Nephron progenitor cell (in vitro differentiated cells): Measurements from ENCODE around the gene TBC1D22A.

Experiments used
- DNase-seq: peaks from one replicate; pipeline ENCODE4 v3.0.0; 2021
- H3K27ac Mint-ChIP-seq: 2 replicates; pipeline ENCODE4 v1.8.0; 2021; ENCODE audit warnings: mild to moderate bottlenecking, moderate library complexity, mixed read lengths
- H3K27me3 Mint-ChIP-seq: 2 replicates; pipeline ENCODE4 v1.8.0; 2021; ENCODE audit warnings: mild to moderate bottlenecking, low read depth, mixed read lengths; ENCODE audit not compliant: poor library complexity
- H3K36me3 Mint-ChIP-seq: 2 replicates; pipeline ENCODE4 v1.8.0; 2021; ENCODE audit warnings: low read depth, mixed read lengths
- H3K4me1 Mint-ChIP-seq: 2 replicates; pipeline ENCODE4 v1.8.0; 2021; ENCODE audit warnings: mixed read lengths
- H3K4me3 Mint-ChIP-seq: 2 replicates; pipeline ENCODE4 v1.8.0; 2021; ENCODE audit warnings: mild to moderate bottlenecking, moderate library complexity, mixed read lengths
- H3K9me3 Mint-ChIP-seq: 2 replicates; pipeline ENCODE4 v1.8.0; 2021; ENCODE audit warnings: mild to moderate bottlenecking, moderate library complexity, mixed read lengths
- CTCF ChIP-seq: fragments of 200-600 bp; sonication (generic); IDR thresholded peaks from 2 replicates; pipeline ENCODE4 v1.5.0; 2021; ENCODE audit warnings: antibody characterized with exemption

Gene TBC1D22A

DNA sequence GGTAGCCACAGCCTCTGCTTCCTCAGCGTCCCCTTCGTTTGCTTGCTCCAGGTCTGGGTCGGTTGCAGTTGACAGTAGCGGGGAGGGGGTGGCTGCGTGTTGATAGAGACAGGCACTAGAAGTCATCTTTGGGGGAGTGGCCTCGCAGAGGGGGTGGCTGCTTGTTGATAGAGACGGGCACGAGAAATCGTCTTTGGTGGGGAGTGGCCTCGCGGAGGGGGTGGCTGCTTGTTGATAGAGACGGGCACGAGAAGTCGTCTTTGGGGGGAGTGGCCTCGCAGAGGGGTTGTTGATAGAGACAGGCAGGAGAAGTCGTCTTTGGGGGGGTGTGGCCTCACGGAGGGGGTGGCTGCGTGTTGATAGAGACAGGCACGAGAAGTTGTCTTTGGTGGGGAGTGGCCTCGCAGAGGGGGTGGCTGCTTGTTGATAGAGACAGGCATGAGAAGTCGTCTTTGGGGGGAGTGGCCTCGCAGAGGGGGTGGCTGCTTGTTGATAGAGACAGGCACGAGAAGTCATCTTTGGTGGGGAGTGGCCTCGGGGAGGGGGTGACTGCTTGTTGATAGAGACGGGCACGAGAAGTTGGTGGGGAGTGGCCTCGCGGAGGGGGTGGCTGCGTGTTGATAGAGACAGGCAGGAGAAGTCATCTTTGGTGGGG lies 328.3 kb downstream of the TBC1D22A start:
- peak; percentile 42 for DNase-seq

DNA sequence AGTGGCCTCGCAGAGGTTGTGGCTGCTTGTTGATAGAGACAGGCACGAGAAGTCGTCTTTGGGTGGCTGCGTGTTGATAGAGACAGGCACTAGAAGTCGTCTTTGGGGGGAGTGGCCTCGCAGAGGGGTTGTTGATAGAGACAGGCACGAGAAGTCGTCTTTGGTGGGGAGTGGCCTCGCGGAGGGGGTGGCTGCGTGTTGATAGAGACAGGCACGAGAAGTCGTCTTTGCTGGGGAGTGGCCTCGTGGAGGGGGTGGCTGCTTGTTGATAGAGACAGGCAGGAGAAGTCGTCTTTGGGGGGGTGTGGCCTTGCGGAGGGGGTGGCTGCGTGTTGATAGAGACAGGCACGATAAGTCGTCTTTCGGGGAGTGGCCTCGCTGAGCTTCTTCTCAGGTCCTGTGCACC lies 328.8 kb downstream of the TBC1D22A start:
- Mint-ChIP-seq H3K4me1 (peaks cover 43% of the 10 kb centered on the region), H3K36me3 (peaks cover 26% of the 10 kb centered on the region), H3K4me3 (peak overlapping the region; percentile 85), H3K27me3 (peaks cover 15% of the 10 kb centered on the region), H3K27ac (peak overlapping the region; percentile 45), H3K9me3 (peaks cover 33% of the 10 kb centered on the region)
- DNase-seq, result no peak
- TF ChIP-seq CTCF, result no peak

More for the DNA sequence above, 328.3 kb downstream of the TBC1D22A start:
- Mint-ChIP-seq H3K27ac (peak overlapping the region; percentile 45), H3K4me3 (peak overlapping the region; percentile 85), H3K36me3 (peaks cover 26% of the 10 kb centered on the region), H3K9me3 (peaks cover 30% of the 10 kb centered on the region), H3K27me3 (peaks cover 15% of the 10 kb centered on the region), H3K4me1 (peaks cover 43% of the 10 kb centered on the region)
- no peak for TF ChIP-seq CTCF

- peaks cover 15% of the 10 kb centered on the region for H3K27me3 Mint-ChIP-seq
- H3K27ac Mint-ChIP-seq, result no peak overlapping the region
- H3K4me3 Mint-ChIP-seq, result peak overlapping the region; percentile 85
- no peak for DNase-seq
- peaks cover 43% of the 10 kb centered on the region for H3K4me1 Mint-ChIP-seq
- TF ChIP-seq CTCF, result no peak
- peaks cover 29% of the 10 kb centered on the region for H3K36me3 Mint-ChIP-seq
- H3K9me3 Mint-ChIP-seq, result peaks cover 37% of the 10 kb centered on the region
Measured at GRCh38 chr22:47091921-47092700, 329.7 kb downstream of the TBC1D22A start.

- peaks cover 31% of the 10 kb centered on the region for H3K36me3 Mint-ChIP-seq
- TF ChIP-seq CTCF, result no peak
- peaks cover 15% of the 10 kb centered on the region for H3K27me3 Mint-ChIP-seq
- peaks cover 45% of the 10 kb centered on the region for H3K4me1 Mint-ChIP-seq
- DNase-seq, result no peak
- peaks cover 42% of the 10 kb centered on the region for H3K9me3 Mint-ChIP-seq
- H3K4me3 Mint-ChIP-seq, result no peak overlapping the region
- no peak overlapping the region for H3K27ac Mint-ChIP-seq
Measured at GRCh38 chr22:47092896-47093311, 330.5 kb downstream of the TBC1D22A start.

GRCh38 chr22:47093720-47094119 lies 331.3 kb downstream of the TBC1D22A start:
- DNase-seq, result no peak
- Mint-ChIP-seq H3K4me3 (no peak overlapping the region), H3K36me3 (peaks cover 31% of the 10 kb centered on the region), H3K27ac (no peak overlapping the region), H3K27me3 (peaks cover 15% of the 10 kb centered on the region), H3K9me3 (peaks cover 42% of the 10 kb centered on the region), H3K4me1 (peaks cover 48% of the 10 kb centered on the region)
- no peak for TF ChIP-seq CTCF
